Measurements from ENCODE around the gene ADAMTS17.
A peak's percentile ranks its signal among the peaks of the same experiment; 100 is the strongest.

Gene ADAMTS17

DNA sequence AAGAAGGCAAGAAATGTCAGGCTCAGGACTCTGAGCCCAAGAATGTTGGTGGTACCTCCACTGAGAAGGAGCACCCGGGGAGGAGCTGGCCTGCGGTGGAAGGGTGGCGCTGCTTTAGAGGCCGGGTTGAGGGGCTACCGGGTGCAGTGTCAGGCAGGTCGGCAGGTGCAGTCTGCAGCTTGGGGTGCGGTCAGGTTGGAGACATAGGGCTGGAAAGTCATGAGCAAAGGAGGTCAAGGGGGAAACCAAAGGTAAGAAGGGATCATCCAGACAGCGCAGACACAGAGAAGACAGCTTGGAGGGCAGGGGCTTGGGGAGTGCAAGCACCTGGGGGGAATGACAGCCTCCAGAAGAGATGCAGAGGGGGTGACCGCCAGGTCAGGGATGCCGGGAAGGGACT lies 334.2 kb downstream of the ADAMTS17 start:
- no peak for DNase-seq

GRCh38 chr15:100005715-100006114 lies 336.1 kb downstream of the ADAMTS17 start:
- DNase-seq = no peak

DNA sequence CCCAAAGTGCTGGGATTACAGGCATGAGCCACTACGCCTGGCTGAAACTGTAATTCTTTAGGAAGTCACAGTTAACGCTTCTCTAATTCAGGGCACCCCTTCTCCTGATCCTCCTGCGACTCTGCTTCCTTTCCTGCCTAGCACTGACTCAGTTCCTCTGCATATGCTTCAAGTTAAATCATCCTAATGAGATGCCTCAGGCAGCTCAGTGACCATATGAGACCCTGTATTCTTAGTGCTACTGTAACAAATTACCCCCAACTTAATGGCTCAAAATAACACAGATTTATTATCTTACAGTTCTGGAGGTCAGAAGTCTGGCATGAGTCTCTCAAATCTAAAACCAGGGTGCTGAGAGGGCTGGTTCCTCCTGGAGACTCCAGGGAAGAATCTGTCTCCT lies 336.8 kb downstream of the ADAMTS17 start:
- DNase-seq = no peak

DNA sequence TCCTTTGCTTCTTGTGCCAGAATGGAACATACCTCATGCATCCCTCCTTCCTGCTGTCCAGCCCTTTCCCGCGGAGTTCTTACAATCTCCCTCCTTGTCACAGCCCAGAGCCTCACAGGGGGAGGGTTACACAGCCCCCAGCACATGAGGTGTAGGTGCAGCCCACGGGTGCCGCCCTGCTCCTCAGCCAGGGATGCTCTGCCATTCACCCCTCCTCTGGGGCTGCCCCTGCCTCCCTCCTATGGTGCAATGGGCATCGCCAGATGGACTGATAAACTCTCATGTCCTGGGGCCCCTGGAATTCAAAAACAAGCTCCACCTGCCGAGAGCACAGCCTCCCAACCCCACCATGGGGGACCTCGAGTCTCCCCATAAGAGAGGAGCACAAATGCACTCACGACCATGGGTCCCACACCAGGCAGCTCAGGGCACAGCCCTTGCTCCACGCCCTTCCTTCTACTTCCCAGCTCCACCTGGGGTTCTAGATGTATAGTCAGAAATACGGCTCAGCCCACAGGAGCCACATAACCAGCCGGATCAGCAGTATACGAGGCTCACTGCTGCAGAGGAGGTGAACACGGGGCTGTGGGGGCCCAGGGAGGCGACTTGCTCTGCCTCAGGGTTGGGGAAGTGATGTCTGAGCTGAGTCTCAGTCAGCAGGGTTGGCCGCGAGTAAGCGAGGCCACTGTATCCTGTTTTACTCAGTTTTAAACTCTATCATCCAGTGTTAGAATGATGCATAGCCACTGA lies 338.8 kb downstream of the ADAMTS17 start:
- DNase-seq = no peak

DNA sequence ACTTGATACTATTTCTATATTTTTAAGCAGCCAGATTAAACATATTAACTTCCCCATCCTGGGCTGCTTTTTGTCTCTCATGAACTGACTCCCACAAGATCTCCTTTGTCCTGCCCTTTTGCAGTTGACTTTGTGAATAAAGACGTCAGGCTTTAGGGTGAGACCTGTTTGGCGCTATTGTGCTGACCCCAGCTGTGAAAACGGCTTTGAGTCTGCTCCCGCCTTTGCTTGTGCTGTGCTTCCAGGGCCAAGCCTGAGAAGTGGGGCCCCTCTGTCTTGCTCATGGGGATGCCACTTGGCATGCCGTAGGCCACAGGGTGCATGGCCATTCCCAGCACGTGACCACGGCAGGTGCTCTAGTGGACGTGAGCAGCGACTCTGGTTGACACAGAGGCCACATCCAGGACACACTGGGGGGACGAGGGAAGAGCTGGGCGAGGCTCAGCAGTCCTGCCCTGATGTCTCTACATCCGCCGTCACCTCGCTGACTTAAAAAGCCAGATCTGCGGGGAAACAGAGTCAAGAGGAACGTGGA lies 339.6 kb downstream of the ADAMTS17 start:
- DNase-seq = no peak

- no peak for DNase-seq
Measured at GRCh38 chr15:100001405-100001804, 340.4 kb downstream of the ADAMTS17 start.

DNA sequence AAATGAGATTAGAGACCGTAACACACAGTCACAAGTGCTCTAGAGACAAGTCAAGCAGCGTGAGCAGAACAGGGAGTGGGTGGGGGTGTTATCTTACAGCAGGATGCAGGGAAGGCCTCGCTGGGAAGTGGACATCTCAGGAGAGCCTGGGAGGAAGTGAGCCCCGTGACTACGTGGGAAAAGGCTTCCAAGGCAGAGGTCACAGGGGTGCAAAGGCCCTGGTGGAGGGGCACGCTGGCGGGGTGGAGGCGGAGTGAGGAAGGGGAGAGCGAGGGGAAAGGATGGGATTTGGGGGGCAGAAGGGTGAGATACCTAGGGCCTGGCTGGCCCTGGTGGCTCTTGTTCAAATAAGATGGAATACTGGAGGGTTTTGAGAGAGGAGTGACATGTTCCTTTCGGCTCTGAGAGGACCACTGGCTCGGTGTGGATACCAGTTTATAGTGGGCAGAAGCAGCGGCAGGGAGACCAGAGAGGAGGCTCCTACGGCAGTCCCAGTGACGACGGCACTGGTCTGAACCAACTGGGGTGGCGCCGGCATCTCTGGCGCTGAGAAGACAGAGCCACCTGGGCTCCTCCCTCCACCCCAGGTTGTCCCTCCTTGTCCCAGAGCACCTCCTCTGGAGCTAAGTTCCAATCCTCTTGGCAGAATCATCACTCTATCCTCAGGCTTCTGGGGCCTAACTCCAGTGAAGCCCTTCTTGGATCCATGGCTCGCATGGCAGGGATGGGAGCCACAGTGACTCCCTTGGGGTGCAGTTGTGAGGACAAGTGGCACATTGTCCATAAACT lies 342.3 kb downstream of the ADAMTS17 start:
- DNase-seq = no peak

DNA sequence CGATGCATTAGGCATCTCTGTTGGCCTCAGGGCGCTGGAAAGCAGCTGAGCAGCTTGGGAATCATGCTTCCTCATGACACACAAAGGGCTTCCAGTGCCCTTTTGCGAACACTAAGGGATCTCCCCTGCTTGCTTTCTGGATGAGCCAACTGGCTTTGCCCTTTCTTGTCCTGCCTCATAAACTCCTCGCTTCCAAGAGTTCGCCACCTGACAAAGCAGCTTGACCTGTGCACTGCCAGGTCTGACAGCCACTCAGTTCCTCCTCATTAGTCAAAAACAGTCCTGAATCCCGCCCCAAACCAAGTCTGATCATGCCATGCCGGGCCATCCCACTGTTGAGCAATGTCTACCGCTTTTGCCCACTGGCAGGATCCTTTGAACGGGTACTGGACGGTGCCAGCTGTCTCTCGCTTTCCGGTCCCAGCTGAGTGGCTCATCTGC lies 343.1 kb downstream of the ADAMTS17 start:
- DNase-seq = no peak

DNA sequence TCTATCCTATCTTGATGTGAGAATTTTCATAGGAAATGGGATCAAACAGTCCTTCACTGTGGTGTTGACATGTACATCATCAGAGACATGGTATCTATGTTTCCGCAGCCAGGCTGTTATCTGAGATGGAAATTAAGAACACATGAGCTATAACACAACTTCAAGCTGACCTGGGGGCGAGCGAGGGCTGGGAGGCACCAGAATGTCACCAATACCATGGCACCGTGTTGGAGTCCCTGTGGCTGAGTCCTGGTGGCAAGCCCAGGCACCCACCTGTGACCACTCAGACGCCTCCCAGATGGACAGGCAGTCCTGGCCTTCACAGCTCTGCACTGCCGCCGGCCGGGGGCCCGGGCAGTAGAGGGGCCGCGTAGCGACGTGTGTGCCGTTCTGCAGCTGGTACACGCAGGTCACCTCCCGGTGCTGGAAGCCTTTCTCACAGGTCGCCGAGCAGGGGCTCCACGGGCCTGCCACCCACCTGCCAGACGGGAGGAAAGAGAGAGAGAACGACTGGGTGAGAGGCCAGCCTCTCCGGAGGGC lies 344.6 kb downstream of the ADAMTS17 start:
- no peak for DNase-seq

DNA sequence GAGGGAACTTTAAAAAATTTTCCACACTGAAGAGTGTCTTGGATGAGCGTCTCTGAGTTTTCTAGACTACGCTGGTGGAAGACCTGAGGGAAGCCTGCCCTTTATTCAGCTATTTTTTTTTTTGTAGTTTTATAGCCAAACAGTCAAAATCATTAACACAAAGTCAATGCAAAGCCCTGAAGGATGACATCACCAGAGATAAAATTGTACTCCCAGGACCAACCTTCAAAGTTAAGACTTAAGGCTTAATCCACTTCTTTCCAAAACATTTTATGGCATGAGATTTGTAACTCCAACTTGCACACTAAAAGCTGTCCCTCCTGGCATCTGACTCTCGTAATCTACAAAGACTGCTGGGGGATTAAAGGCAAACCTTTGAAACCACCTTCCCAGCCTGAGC lies 345.1 kb downstream of the ADAMTS17 start:
- no peak for DNase-seq

DNA sequence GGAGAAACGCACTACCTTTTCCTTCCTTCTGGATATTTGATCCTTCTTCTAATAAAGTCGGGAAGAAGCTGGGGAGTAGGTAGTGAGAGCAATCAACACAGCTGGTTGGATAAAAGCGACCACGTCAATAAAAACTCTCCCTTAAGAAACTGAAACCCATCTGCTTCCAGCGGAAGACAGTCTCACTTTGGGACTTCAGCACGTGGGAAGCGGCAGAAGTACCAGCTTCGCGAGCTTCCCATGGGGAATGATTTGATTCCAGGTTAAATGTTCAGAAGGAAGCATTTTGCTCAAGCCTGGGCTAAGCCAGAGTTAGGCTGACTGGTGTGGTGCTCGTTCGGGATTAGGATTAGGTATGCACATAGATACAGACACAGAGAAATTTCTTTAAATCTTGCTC lies 346.2 kb downstream of the ADAMTS17 start:
- DNase-seq = no peak

- peak; percentile 66 for DNase-seq
Measured at GRCh38 chr15:99994849-99995248, 346.9 kb downstream of the ADAMTS17 start.

GRCh38 chr15:99993681-99994131 lies 348.1 kb downstream of the ADAMTS17 start:
- DNase-seq = no peak

GRCh38 chr15:99993262-99993661 lies 348.5 kb downstream of the ADAMTS17 start:
- DNase-seq = no peak

- no peak for DNase-seq
Measured at GRCh38 chr15:99992611-99993231, 349.1 kb downstream of the ADAMTS17 start.

DNA sequence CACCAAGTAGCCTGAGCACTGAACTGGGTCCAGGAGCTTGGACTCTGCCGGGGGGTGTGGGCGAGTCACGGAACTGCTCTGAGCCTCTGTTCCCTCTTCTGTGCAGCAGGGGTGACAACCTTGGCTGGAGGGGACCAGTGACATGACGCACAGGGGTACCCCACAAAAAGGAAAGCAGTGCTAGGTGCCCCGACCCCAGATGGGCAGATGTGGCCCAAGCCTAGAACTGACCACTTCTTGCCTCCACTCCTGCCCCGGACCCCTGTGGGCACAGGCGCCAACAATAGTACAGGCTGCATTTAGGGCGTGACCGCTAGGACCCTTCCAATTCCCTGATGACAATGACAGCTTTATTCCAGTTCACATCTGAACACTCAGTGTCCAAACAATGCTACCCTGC lies 352.7 kb downstream of the ADAMTS17 start:
- no peak for DNase-seq

GRCh38 chr15:99987701-99988100 lies 354.1 kb downstream of the ADAMTS17 start:
- no peak for DNase-seq

- DNase-seq = no peak
Measured at GRCh38 chr15:99987119-99987506, 354.7 kb downstream of the ADAMTS17 start.

DNA sequence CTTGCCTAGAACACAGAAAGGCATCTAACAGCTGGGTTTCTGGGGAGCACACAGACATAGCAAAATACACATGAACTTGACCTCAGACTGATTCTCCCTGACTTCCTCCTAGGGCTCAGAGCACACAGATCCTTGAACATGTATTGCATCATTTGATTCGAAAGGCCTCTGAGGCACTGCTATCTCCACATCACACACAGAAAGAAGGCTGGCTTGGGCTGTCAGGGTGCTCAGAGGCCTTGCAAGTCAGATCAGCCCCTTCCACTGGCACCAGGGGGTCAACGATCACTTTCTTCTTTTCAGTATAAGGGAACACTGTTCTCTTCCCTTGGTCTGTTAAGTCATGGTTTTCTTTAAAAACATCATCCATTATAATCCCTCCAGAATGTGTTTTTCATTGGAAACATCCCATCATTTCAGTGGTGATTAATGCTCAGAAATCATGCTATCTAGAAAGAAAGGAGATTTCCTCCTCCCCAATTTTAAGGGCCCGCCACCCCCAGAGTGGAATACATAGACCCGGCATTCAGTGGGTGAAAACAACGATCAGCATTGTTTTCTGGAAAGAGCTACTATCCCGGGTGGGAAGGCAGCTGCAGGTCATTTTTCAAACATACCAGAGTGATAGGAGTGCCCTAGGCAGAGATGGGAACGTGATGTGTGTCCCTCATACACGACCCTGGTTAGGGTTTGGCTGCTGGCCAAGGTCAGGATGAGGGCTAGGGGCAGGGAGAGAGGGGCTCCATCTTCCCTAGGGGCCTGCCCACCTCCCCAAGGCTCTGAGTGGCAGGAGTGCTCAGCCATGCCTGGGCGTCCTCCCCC lies 355.3 kb downstream of the ADAMTS17 start:
- DNase-seq = no peak

DNA sequence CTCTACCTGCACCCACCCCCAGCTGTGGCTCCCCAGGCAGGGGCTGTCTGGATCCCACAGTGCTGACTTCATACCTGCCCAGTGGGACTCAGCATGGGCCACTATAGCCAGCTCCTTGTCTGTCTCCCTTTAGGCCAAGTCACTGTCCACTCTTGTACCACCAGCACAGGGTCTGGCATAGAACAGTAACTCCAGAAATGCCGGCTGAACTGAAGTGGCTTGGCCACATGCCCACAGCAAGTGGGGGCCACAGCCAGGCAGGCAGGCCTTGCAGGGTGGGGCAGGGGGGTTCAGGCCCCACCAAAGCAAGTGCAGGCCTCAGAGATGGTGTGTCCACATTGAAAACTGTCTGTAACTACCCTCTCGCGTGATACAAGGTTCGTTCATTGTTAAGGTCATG lies 355.9 kb downstream of the ADAMTS17 start:
- no peak for DNase-seq

GRCh38 chr15:99984491-99985243 lies 357.1 kb downstream of the ADAMTS17 start:
- DNase-seq = no peak

DNA sequence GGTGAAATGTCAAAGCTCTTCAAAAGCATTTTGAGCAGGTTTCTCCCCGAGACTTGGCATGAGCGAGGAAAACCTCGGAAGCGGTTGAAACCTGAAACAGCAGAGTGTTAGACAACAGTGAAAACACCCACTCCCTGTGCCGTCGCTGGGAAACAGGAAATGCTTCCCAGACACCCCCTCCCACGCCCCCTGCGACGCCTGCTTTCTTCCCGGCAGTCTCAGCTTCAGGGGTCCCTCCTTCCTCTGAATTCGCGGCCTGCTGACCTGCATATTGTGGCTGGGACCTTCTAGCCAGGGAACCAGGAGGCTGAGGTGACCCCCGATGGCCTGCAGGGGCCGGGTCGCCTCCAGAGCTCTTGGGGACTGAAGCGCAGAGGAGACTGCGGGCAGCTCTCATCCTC lies 357.9 kb downstream of the ADAMTS17 start:
- DNase-seq = no peak

All from retina (tissue), 1 donor.